Kidney (tissue), 14 donors: Measurements from ENCODE around the gene PVALEF. TPM values are rescaled to one million over a fixed set of nuclear protein-coding genes. Genes with fewer than 3 reads are reported as not detected.

Source experiments
- DNase-seq, 5 donors: peaks; one replicate each; pipeline ENCODE4 v3.0.0-alpha.2; 2013 to 2020
- FAIRE-seq: peaks from 2 replicates; lab custom pipeline; 2012; peaks lifted over from hg19 to GRCh38; lab: Jason Lieb, UNC
- H3K27ac ChIP-seq, 2 donors: one replicate each; pipeline ENCODE4 v1.7.0; 2013; ENCODE audit warnings: low read depth in 2 of 2, low read length in 2 of 2, inconsistent platforms in 1 of 2
- H3K27me3 ChIP-seq: one replicate; pipeline ENCODE4 v1.7.1; 2013; ENCODE audit warnings: low read length, inconsistent platforms; ENCODE audit not compliant: control insufficient read depth, insufficient read depth
- H3K36me3 ChIP-seq, 3 donors: one replicate each; pipeline versions ENCODE4 v1.7.0 to v1.7.1; 2013; ENCODE audit warnings: low read length in 3 of 3, control low read depth in 1 of 3, inconsistent platforms in 1 of 3; ENCODE audit not compliant: insufficient read depth in 3 of 3, control insufficient read depth in 2 of 3
- H3K4me1 ChIP-seq, 3 donors: one replicate each; pipeline versions ENCODE4 v1.7.0 to v1.7.1; 2013; ENCODE audit warnings: low read length in 3 of 3, inconsistent platforms in 1 of 3, low read depth in 1 of 3; ENCODE audit not compliant: control insufficient read depth in 2 of 3, insufficient read depth in 2 of 3
- H3K4me3 ChIP-seq, 3 donors: one replicate each; pipeline versions ENCODE4 v1.7.0 to v1.8.1; 2013; ENCODE audit warnings: low read length in 3 of 3, control low read depth in 1 of 3, inconsistent platforms in 1 of 3
- H3K9ac ChIP-seq, 3 donors: one replicate each; pipeline versions ENCODE4 v1.7.0 to v1.7.1; 2013; ENCODE audit warnings: low read length in 3 of 3, control low read depth in 1 of 3, inconsistent platforms in 1 of 3
- H3K9me3 ChIP-seq, 3 donors: one replicate each; pipeline versions ENCODE4 v1.7.0 to v1.7.1; 2013; ENCODE audit warnings: low read length in 3 of 3, control low read depth in 1 of 3, inconsistent platforms in 1 of 3; ENCODE audit not compliant: control insufficient read depth in 2 of 3, insufficient read depth in 1 of 3
- intact Hi-C: fragments of 100-400 bp; cut with DNase I; formaldehyde crosslinking; loops from one replicate; pipeline ENCODE4 v1.11.1; 2022
- polyA plus RNA-seq: library from polyadenylated mRNA; stranded (reverse); fragments of 350-450 nt; fragmentation: Illumina TruSeq; extraction: RNeasy Lipid Tissue Mini Kit (QIAGEN cat#74804); gene quantifications from one replicate; pipeline ENCODE4 v1.2.3, GENCODE V29; 2014; ENCODE audit warnings: low read depth, low replicate concordance; ENCODE audit not compliant: insufficient read depth
- total RNA-seq: library from RNA; stranded (reverse); fragmentation: NEBNext Ultra II Directional; extraction: Animal tissue kit (Norgen Biotek cat#: 25700); gene quantifications from one replicate; pipeline ENCODE4 v1.2.1, GENCODE V29; 2021
- TF ChIP-seq, protein P1 (sequence below): IDR thresholded peaks from 3 replicates; pipeline ENCODE4 v1.5.1; 2012; ENCODE audit warnings: mild to moderate bottlenecking, moderate library complexity, borderline replicate concordance; ENCODE audit not compliant: insufficient read depth; ENCODE audit errors: extremely low read depth
- donor health status: control.
- donor health status: control.
- donor health status: control.
- donor health status: control.
- donor health status: control.
- donor health status: DM: yes; HTN: yes; CAD: no.
- donor health status: Normal renal cell carcinoma (clear cell type).

Gene PVALEF
- total and polyA plus RNA-seq, 2 donors from 2014 or later, result not detected

DNA sequence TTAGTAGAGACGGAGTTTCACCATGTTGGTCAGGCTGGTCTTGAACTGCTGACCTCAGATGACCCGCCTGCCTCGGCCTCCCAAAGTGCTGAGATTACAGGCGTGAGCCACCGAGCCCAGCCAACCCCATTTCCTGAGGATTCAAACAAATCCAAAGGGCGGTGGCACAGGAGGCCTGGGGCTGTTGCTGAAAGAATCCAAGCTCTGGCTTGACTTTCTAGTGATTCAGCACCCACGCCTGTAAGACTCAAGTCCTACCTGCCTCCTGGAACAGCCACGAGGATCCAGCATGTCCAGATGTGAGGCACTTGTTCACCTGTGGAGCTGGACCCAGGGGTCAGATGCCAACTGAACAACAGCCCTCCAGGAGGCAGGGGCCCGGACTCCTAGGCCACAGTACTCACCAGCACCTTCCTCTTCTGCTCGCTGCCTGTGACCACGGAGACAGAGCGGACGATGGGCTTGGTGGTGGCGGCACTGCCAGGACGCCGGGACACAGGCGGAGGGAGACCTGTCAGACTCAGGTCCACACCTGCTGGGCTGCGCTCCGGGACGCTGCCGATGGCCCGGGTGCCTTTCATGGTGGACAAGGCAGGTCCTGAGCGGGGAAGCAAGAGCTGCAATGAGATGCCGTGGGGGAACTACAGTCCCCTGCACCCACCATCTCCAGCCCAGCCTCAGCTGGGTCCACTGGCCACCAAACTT lies 54.3 kb downstream of the PVALEF start:
- H3K27me3 ChIP-seq, result no peaks in the 10 kb centered on the region
- peaks cover 0 to 14% (median 0%) of the 10 kb centered on the region in 3 donors for H3K4me1 ChIP-seq
- TF ChIP-seq, protein P1, sequence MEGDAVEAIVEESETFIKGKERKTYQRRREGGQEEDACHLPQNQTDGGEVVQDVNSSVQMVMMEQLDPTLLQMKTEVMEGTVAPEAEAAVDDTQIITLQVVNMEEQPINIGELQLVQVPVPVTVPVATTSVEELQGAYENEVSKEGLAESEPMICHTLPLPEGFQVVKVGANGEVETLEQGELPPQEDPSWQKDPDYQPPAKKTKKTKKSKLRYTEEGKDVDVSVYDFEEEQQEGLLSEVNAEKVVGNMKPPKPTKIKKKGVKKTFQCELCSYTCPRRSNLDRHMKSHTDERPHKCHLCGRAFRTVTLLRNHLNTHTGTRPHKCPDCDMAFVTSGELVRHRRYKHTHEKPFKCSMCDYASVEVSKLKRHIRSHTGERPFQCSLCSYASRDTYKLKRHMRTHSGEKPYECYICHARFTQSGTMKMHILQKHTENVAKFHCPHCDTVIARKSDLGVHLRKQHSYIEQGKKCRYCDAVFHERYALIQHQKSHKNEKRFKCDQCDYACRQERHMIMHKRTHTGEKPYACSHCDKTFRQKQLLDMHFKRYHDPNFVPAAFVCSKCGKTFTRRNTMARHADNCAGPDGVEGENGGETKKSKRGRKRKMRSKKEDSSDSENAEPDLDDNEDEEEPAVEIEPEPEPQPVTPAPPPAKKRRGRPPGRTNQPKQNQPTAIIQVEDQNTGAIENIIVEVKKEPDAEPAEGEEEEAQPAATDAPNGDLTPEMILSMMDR, result no peak
- no peaks in the 10 kb centered on the region for H3K36me3 ChIP-seq
- no peak for DNase-seq
- no peak for FAIRE-seq
- no peak overlapping the region for H3K27ac ChIP-seq
- H3K9ac ChIP-seq, result no peak overlapping the region
- no peaks in the 10 kb centered on the region for H3K9me3 ChIP-seq
- no peak overlapping the region for H3K4me3 ChIP-seq
- intact Hi-C loops, result loop anchor here (10.0 kb wide), 1 partner anchor 775 kb away; no protein-coding TSS in a partner anchor

DNA sequence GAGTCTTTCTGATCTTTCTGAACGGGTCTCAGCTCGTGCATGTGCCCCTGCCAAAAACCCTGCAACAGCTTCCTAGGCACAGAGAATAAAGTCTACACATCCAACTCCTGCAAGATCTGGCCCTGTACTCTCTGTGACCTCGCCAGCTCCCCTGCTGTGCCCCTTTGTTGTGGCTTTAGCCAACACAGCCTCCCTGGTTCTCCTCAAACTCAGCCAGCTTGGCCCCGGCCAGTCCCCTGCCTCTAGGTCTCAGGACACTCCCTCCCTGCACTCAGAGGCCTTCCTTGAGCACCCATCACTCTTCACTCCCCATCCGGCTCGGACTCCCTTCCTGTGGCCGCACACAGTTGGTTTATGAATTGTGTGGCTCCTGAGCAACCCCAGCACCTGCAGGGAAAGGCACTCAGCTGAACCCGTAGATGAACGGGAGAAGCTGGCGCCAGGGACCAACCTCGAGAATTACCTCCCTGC lies 56.1 kb downstream of the PVALEF start:
- H3K4me1 ChIP-seq, result peaks cover 0 to 14% (median 0%) of the 10 kb centered on the region in 3 donors
- FAIRE-seq (no peak), DNase-seq (no peak)
- no peaks in the 10 kb centered on the region for H3K9me3 ChIP-seq
- intact Hi-C loops, result no loop called here
- H3K9ac ChIP-seq, result peak overlapping the region in 1 of 3 donors; percentile 46
- H3K27me3 ChIP-seq, result no peaks in the 10 kb centered on the region
- H3K36me3 ChIP-seq, result no peaks in the 10 kb centered on the region
- H3K4me3 ChIP-seq, result peak overlapping the region in 1 of 3 donors; percentile 64
- no peak overlapping the region for H3K27ac ChIP-seq
- TF ChIP-seq, protein P1, result no peak

DNA sequence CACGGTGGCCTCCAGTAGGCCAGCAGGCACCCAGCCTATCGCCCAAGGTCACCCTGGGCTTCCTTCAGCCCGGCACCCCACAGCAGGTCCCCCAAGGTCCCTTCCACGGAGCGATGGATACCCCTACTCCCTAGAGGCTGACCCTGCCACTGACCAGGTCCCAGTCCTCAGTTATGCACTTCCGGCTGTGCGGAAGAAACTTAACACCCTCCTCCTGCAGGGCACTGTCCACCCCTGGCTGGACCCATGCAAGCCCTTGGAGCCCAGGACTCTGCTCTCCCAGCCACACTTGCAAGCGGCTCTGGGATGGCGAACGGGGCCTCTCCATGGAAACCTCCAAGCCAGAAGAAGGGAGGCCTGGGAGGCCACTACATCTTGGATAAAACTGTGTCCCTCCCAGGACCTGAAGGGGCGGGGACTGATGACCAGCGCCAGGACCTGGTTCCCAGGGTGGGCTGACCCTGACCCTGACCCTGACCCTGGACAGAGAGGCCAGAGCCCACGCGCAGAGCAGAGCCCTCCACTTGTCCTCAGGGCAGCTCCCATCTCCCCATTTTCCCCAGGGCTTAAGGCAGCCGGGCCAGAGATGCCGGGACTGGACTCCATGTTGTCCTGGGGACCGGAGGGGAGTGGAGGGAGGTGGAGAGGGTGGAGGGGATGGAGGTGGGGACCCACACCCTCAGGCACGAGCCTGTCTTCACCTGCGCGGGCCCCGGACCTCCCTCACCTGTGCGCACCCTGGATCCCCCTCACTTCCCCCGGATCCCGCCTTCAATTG lies 56.7 kb downstream of the PVALEF start:
- Histone ChIP-seq H3K9ac (peak overlapping the region in 1 of 3 donors; percentile 46), H3K4me3 (peak overlapping the region; percentile 36 to 64 (median 43)), H3K9me3 (no peaks in the 10 kb centered on the region), H3K27ac (no peak overlapping the region), H3K36me3 (no peaks in the 10 kb centered on the region), H3K4me1 (peaks cover 0 to 14% (median 0%) of the 10 kb centered on the region in 3 donors), H3K27me3 (no peaks in the 10 kb centered on the region)
- FAIRE-seq (no peak), DNase-seq (peak in 1 of 5 donors; percentile 81)
- intact Hi-C loops, result no loop called here
- TF ChIP-seq, protein P1, result no peak
